Astrocyte (in vitro differentiated cells and primary cell): ENCODE data around the gene RHEBL1. TPM values are rescaled to one million over a fixed set of nuclear protein-coding genes. Genes with fewer than 3 reads are reported as not detected.
A peak's percentile ranks its signal among the peaks of the same experiment; 100 is the strongest.

Experiments used
- DNase-seq: peaks from one replicate; pipeline ENCODE4 v3.0.0-alpha.2; 2010; ENCODE audit warnings: low read depth
- FAIRE-seq: peaks from 2 replicates; lab custom pipeline; 2011; peaks lifted over from hg19 to GRCh38; lab: Jason Lieb, UNC
- H2AFZ ChIP-seq: 2 replicates; pipeline ENCODE4 v1.6.0; 2012; ENCODE audit warnings: low read depth, low read length, inconsistent platforms
- H3K27ac ChIP-seq: 2 replicates; pipeline ENCODE4 v1.5.1; 2011; ENCODE audit warnings: low read depth, low read length, inconsistent platforms
- H3K27me3 ChIP-seq: 2 replicates; pipeline ENCODE4 v1.6.0; 2011; ENCODE audit warnings: low read length, inconsistent platforms; ENCODE audit not compliant: insufficient read depth
- H3K36me3 ChIP-seq: 2 replicates; pipeline ENCODE4 v1.5.1; 2011; ENCODE audit warnings: low read length, inconsistent platforms; ENCODE audit not compliant: insufficient read depth
- H3K4me1 ChIP-seq: 2 replicates; pipeline ENCODE4 v1.5.1; 2011; ENCODE audit warnings: low read length, inconsistent platforms; ENCODE audit not compliant: insufficient read depth
- H3K4me2 ChIP-seq: 2 replicates; pipeline ENCODE4 v1.6.0; 2012; ENCODE audit warnings: low read length, inconsistent platforms
- H3K4me3 ChIP-seq: 2 replicates; pipeline ENCODE4 v1.5.1; 2011; ENCODE audit warnings: low read depth, mild to moderate bottlenecking, low read length, inconsistent platforms; ENCODE audit not compliant: insufficient read depth
- H3K79me2 ChIP-seq: 2 replicates; pipeline ENCODE4 v1.6.0; 2012; ENCODE audit warnings: mild to moderate bottlenecking, low read length, inconsistent platforms; ENCODE audit not compliant: insufficient read depth
- H3K9ac ChIP-seq: 2 replicates; pipeline ENCODE4 v1.6.0; 2012; ENCODE audit warnings: mild to moderate bottlenecking, low read length, inconsistent platforms
- H3K9me3 ChIP-seq: 2 replicates; pipeline ENCODE4 v1.5.1; 2012; ENCODE audit warnings: low read depth, mild to moderate bottlenecking, low read length, inconsistent platforms; ENCODE audit not compliant: insufficient read depth
- H4K20me1 ChIP-seq: 2 replicates; pipeline ENCODE4 v1.6.0; 2012; ENCODE audit warnings: low read length, inconsistent platforms; ENCODE audit not compliant: insufficient read depth
- H3K27ac Mint-ChIP-seq: one replicate; pipeline ENCODE4 v1.8.0; 2021; ENCODE audit warnings: mild to moderate bottlenecking, mixed read lengths; ENCODE audit not compliant: unreplicated experiment
- H3K27me3 Mint-ChIP-seq: one replicate; pipeline ENCODE4 v1.8.0; 2021; ENCODE audit warnings: low read depth, mixed read lengths; ENCODE audit not compliant: unreplicated experiment
- H3K36me3 Mint-ChIP-seq: one replicate; pipeline ENCODE4 v1.8.0; 2021; ENCODE audit warnings: low read depth, mixed read lengths; ENCODE audit not compliant: unreplicated experiment
- H3K4me1 Mint-ChIP-seq: one replicate; pipeline ENCODE4 v1.8.0; 2021; ENCODE audit warnings: low read depth, mixed read lengths; ENCODE audit not compliant: unreplicated experiment
- H3K4me3 Mint-ChIP-seq: one replicate; pipeline ENCODE4 v1.8.0; 2021; ENCODE audit warnings: mild to moderate bottlenecking, moderate library complexity, mixed read lengths; ENCODE audit not compliant: unreplicated experiment
- H3K9me3 Mint-ChIP-seq: one replicate; pipeline ENCODE4 v1.8.0; 2021; ENCODE audit warnings: mild to moderate bottlenecking, mixed read lengths; ENCODE audit not compliant: unreplicated experiment
- CTCF ChIP-seq: IDR thresholded peaks from 2 replicates; pipeline ENCODE4 v1.5.1; 2011; ENCODE audit warnings: low read depth, mild to moderate bottlenecking, inconsistent platforms, low read length, moderate library complexity; ENCODE audit not compliant: insufficient read depth
- EZH2 ChIP-seq: IDR thresholded peaks from 2 replicates; pipeline ENCODE4 v1.6.1; 2012; ENCODE audit warnings: mild to moderate bottlenecking, low read length, inconsistent platforms; ENCODE audit not compliant: insufficient read depth
- total RNA-seq: library from RNA; stranded (reverse); gene quantifications from 2 replicates; pipeline ENCODE4 v1.2.1, GENCODE V29; 2021

Gene RHEBL1
- total RNA-seq, 1 donor from 2014 or later, result 1.3 TPM

GRCh38 chr12:49100380-49100779 is 30.6 kb upstream of the RHEBL1 start:
- DNase-seq, result no peak
- Mint-ChIP-seq H3K4me3 (no peak overlapping the region), H3K27ac (no peak overlapping the region), H3K27me3 (peaks cover 8% of the 10 kb centered on the region), H3K9me3 (peaks cover 2% of the 10 kb centered on the region), H3K36me3 (peaks cover 36% of the 10 kb centered on the region), H3K4me1 (no peaks in the 10 kb centered on the region)
- Histone ChIP-seq H3K9ac (no peak overlapping the region), H2AFZ (no peak overlapping the region), H3K27ac (no peak overlapping the region), H3K9me3 (no peaks in the 10 kb centered on the region), H4K20me1 (peaks cover 60% of the 10 kb centered on the region), H3K79me2 (peaks cover 11% of the 10 kb centered on the region), H3K4me2 (no peak overlapping the region), H3K4me3 (no peak overlapping the region), H3K4me1 (peaks cover 2% of the 10 kb centered on the region), H3K27me3 (peaks cover 3% of the 10 kb centered on the region), H3K36me3 (peaks cover 51% of the 10 kb centered on the region)
- TF ChIP-seq CTCF (no peak), EZH2 (no peak)
- FAIRE-seq, result no peak

GRCh38 chr12:49098703-49099102 is 28.9 kb upstream of the RHEBL1 start:
- Histone ChIP-seq H4K20me1 (peaks cover 53% of the 10 kb centered on the region), H3K4me2 (no peak overlapping the region), H3K79me2 (no peaks in the 10 kb centered on the region), H3K36me3 (peaks cover 48% of the 10 kb centered on the region), H3K27ac (no peak overlapping the region), H3K4me3 (no peak overlapping the region), H3K27me3 (peaks cover 18% of the 10 kb centered on the region), H3K9ac (no peak overlapping the region), H3K9me3 (no peaks in the 10 kb centered on the region), H3K4me1 (peaks cover 12% of the 10 kb centered on the region), H2AFZ (no peak overlapping the region)
- no peak for TF ChIP-seq CTCF
- TF ChIP-seq EZH2, result no peak
- no peak for FAIRE-seq
- DNase-seq, result no peak
- peaks cover 18% of the 10 kb centered on the region for H3K27me3 Mint-ChIP-seq
- H3K4me1 Mint-ChIP-seq, result no peaks in the 10 kb centered on the region
- H3K9me3 Mint-ChIP-seq, result no peaks in the 10 kb centered on the region
- peaks cover 33% of the 10 kb centered on the region for H3K36me3 Mint-ChIP-seq
- no peak overlapping the region for H3K4me3 Mint-ChIP-seq
- no peak overlapping the region for H3K27ac Mint-ChIP-seq

GRCh38 chr12:49098035-49098451 is 28.3 kb upstream of the RHEBL1 start:
- no peak for FAIRE-seq
- no peaks in the 10 kb centered on the region for H3K9me3 Mint-ChIP-seq
- TF ChIP-seq CTCF (peak; percentile 70), EZH2 (no peak)

More at GRCh38 chr12:49098035-49098451, 28.3 kb upstream of the RHEBL1 start:
- peaks cover 13% of the 10 kb centered on the region for H3K4me1 ChIP-seq
- no peak overlapping the region for H3K4me3 ChIP-seq
- Mint-ChIP-seq H3K36me3 (peaks cover 33% of the 10 kb centered on the region), H3K27ac (no peak overlapping the region), H3K4me1 (no peaks in the 10 kb centered on the region), H3K4me3 (no peak overlapping the region), H3K27me3 (peaks cover 21% of the 10 kb centered on the region)
- H2AFZ ChIP-seq, result no peak overlapping the region
- no peak overlapping the region for H3K4me2 ChIP-seq
- H4K20me1 ChIP-seq, result peaks cover 49% of the 10 kb centered on the region
- peaks cover 41% of the 10 kb centered on the region for H3K36me3 ChIP-seq
- no peak overlapping the region for H3K9ac ChIP-seq
- H3K9me3 ChIP-seq, result no peaks in the 10 kb centered on the region
- DNase-seq, result no peak
- H3K79me2 ChIP-seq, result no peaks in the 10 kb centered on the region
- no peak overlapping the region for H3K27ac ChIP-seq
- peaks cover 25% of the 10 kb centered on the region for H3K27me3 ChIP-seq
